Mononuclear cell (primary cell): Measurements from ENCODE around the gene UBXN10. TPM values are rescaled to one million over a fixed set of nuclear protein-coding genes. Genes with fewer than 3 reads are reported as not detected.

Source experiments
- H3K27me3 ChIP-seq: 2 replicates; pipeline ENCODE4 v1.6.0; 2011; ENCODE audit warnings: low read length, control low read depth; ENCODE audit not compliant: insufficient read depth
- H3K4me1 ChIP-seq: 2 replicates; pipeline ENCODE4 v1.5.1; 2011; ENCODE audit warnings: mild to moderate bottlenecking, low read length, control low read depth; ENCODE audit not compliant: insufficient read depth
- H3K4me3 ChIP-seq: 2 replicates; pipeline ENCODE4 v1.5.1; 2011; ENCODE audit warnings: mild to moderate bottlenecking, low read length, moderate library complexity
- H3K9me3 ChIP-seq: 2 replicates; pipeline ENCODE4 v1.5.1; 2011; ENCODE audit warnings: low read depth, mild to moderate bottlenecking, control low read depth, low read length
- total RNA-seq: library from RNA; depleted of rRNA; stranded (reverse); fragments of >200 nt; gene quantifications from one replicate; pipeline ENCODE4 v1.2.3, GENCODE V29; 2012

The UBXN10 gene
- total RNA-seq, 1 donor = 0.52 TPM

DNA sequence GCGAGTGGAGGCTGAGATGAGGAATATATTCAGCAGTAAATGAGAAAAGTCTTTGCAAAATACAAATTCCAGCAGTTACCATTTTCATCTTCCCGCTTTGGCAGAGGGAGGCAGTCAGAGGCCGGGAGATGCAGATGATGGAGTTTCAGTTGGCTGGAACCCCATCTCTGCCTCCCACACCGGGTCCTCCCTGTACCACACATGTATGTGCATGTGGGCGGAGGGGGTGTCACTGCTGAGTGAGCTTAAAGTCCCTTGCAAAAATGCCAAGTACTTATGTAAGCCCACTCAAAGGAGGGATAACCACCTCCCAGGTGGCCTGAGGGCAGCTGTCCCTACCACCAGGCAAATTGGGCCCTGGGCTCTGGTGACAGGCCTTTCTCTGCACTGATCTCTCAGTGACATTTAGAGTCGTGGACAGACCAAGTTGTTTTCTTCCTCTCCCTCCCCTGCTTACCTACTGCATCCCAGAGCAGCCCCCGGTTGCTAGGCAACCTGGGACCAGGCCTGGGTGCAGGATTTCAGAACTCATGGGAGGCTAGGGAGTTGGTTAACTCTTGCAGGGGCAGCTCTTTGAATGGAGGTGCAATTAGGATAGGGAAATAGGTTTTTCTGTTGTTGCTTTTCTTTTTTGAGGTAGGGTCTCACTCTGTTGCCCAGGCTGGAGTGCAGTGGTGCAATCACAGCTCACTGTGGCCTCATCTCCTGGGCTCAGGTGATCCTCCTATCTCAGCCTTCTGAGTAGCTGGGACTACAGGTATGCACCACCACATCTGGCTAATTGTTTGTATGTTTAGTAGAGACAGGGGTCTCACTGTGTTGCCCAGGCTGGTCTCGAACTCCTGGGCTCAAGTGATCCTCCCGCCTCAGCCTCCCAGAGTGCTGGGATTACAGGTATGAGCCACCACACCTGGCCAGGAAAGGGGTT is 17.1 kb upstream of the UBXN10 start:
- Histone ChIP-seq H3K4me3 (no peak overlapping the region), H3K9me3 (no peaks in the 10 kb centered on the region), H3K27me3 (no peaks in the 10 kb centered on the region), H3K4me1 (peaks cover 9% of the 10 kb centered on the region)

DNA sequence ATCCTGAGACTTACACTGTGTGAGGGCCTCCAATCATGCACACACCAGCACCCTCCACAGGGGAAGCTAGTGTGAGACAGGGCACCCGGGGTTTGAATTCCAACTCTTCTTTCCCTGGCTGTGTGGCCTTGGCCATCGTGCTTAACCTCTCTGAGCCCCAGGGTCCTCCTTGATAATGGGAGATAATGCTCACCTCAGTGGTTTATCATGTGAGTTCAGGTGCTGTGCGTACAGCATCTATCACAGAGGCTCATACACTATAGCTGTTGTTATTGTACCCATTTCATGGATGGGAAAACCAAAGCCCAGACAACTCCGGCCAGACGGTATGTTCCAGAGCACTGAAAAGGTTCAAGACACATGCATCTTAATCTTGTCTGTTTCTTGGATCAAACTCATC is 16.0 kb upstream of the UBXN10 start:
- H3K9me3 ChIP-seq = no peaks in the 10 kb centered on the region
- H3K27me3 ChIP-seq = no peaks in the 10 kb centered on the region
- H3K4me3 ChIP-seq = no peak overlapping the region
- H3K4me1 ChIP-seq = peaks cover 9% of the 10 kb centered on the region

GRCh38 chr1:20172033-20172590 is 13.8 kb upstream of the UBXN10 start:
- no peak overlapping the region for H3K4me3 ChIP-seq
- H3K4me1 ChIP-seq = peaks cover 9% of the 10 kb centered on the region

DNA sequence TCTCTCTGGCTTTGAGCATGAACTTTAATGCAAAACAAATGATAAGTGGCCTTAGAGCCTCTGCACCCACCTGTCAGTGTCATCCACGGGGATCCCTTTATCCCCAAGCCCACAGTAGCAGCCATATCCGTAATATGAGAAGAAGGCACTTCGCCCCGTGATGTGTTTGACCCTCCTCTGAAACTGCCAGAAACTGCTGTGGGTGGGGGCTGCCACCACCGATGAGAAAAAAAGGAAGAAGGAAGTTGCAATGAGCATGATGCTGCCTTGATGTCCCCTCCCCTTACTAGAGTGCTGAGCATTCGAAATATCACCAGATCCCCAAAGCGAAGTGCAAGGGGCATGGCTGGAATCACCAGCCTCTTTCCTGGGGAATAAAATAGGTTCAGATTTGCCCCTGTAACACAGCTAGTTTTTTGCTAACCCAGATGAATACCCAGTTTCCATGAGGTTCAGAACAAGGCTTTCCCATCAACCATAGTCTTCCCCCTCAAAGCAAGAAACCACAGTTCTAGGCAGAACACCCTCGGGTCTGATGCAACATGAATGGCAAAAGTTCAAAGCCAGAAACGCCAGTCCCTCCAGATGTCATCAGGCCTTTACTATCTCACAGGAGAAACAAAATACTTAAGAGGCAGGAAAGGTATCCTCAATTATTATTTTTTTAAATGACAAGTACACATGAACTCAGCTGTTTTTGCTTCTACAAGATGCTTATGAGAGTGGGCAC is 10.8 kb upstream of the UBXN10 start:
- Histone ChIP-seq H3K4me3 (no peak overlapping the region), H3K4me1 (peaks cover 9% of the 10 kb centered on the region), H3K9me3 (peaks cover 9% of the 10 kb centered on the region), H3K27me3 (no peaks in the 10 kb centered on the region)

More at GRCh38 chr1:20172033-20172590, 13.8 kb upstream of the UBXN10 start:
- H3K9me3 ChIP-seq = no peaks in the 10 kb centered on the region
- no peaks in the 10 kb centered on the region for H3K27me3 ChIP-seq

DNA sequence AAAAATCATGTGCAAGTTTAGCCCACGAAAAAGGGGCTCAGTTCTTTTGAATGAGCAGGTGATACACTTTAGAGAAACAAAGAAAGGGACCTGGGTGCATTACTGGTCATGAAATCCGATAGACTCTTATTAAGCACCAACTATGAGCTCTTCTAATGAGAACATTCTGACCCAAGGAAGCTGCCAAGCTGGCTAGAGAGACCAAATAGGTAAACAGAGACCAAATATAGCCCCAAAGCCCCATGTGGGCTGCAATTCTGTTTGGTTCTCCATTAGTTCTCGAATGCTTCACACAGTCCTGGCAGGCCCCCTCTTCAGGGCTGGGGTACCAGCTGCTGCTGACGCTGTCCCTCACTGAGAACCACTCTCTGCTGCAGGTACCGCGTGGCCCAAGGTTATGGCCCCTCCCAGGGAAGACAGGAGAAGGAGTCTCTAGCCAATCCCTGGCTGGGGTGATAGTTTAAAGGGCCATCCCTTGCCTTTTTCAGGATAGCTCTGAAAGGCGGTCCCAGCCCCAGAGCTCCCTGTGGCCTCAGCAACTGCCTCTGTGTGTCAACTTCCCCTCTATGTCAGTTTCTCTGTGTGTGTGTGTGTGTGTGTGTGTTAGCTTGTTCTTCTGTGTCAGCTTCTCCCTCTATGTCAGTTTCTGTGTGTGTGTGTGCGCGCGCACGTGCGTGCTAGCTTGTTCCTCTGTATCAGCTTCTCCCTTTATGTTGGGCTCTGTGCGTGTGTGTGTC is 7.1 kb upstream of the UBXN10 start:
- H3K9me3 ChIP-seq = peaks cover 9% of the 10 kb centered on the region
- H3K4me1 ChIP-seq = no peaks in the 10 kb centered on the region
- H3K4me3 ChIP-seq = no peak overlapping the region
- H3K27me3 ChIP-seq = no peaks in the 10 kb centered on the region

DNA sequence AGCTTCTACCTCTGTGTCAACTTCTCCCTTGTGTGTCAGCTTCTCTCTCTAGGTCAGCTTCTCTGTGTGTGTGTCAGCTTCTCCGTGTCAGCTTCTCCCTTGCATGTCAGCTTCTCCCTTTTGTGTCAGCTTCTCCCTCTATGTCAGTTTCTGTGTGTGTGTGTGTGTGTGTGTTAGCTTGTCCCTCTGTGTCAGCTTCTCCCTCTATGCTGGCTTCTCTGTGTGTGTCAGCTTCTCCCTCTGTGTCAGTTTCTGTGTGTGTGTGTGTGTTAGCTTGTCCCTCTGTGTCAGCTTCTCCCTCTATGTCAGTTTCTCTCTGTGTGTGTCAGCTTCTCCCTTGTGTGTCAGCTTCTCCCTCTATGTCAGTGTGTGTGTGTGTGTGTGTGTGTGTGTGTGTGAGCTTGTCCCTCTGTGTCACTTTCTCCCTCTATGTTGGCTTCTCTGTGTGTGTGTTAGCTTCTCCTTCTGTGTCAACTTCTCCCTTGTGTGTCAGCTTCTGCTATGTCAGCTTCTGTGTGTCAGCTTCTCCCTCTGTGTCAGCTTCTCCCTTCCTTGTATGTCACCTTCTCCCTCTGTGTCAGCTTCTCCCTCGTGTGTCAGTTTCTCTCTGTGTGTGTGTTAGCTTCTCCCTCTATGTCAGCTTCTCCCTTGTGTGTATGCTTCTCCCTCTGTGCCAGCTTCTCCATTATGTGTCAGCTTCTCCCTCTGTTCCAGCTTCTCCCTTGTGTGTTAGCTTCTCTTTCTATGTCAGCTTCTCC is 6.3 kb upstream of the UBXN10 start:
- H3K27me3 ChIP-seq = no peaks in the 10 kb centered on the region
- H3K9me3 ChIP-seq = peaks cover 9% of the 10 kb centered on the region
- no peak overlapping the region for H3K4me3 ChIP-seq
- H3K4me1 ChIP-seq = peaks cover under 1% of the 10 kb centered on the region

- Histone ChIP-seq H3K9me3 (peaks cover 9% of the 10 kb centered on the region), H3K4me1 (peaks cover 8% of the 10 kb centered on the region), H3K27me3 (no peaks in the 10 kb centered on the region), H3K4me3 (no peak overlapping the region)
Observed at GRCh38 chr1:20180129-20180843, 5.6 kb upstream of the UBXN10 start.

DNA sequence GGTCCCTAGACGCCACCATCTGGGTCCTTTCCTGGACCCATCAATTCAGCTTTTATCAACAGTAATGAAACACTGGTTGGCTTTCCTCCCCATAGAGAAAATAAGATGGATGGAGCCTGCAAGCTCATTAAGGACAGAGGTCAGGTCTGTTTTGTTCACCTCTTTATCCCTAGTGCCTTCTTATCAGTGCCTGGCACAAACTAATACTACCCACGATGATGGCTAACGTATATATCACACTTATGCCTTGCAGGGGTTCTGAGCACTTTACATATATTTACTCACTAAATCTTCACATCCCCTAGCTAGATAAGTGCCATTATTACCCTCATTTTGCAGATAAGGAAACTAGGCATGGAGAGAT is 5.1 kb upstream of the UBXN10 start:
- H3K4me3 ChIP-seq = no peak overlapping the region
- H3K4me1 ChIP-seq = peaks cover 13% of the 10 kb centered on the region
- no peaks in the 10 kb centered on the region for H3K27me3 ChIP-seq
- H3K9me3 ChIP-seq = peaks cover 9% of the 10 kb centered on the region

GRCh38 chr1:20182415-20182814 is 3.5 kb upstream of the UBXN10 start:
- H3K4me3 ChIP-seq = no peak overlapping the region
- peaks cover 26% of the 10 kb centered on the region for H3K4me1 ChIP-seq
- peaks cover 9% of the 10 kb centered on the region for H3K9me3 ChIP-seq
- peaks cover 3% of the 10 kb centered on the region for H3K27me3 ChIP-seq

DNA sequence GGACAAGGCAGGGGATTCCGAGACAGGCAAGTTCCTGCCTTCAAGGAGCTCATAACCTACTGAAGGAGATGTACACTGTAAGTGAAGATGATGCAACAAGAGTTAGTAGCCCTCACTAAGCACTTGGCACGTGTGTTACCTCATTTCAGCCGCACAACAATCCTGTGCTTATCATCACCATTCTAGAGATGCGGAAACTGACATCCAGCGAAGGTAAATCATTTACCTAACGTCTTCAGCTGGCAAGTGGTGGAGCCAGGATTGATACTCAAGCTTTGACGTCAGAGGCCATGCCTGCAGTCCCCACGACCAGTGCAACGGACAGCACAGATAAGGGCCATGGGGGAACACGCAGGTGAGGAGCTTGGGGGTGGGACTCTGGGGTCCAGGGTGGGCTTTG is 2.9 kb upstream of the UBXN10 start:
- peaks cover 31% of the 10 kb centered on the region for H3K4me1 ChIP-seq
- H3K4me3 ChIP-seq = no peak overlapping the region
- H3K27me3 ChIP-seq = peaks cover 3% of the 10 kb centered on the region
- H3K9me3 ChIP-seq = peaks cover 9% of the 10 kb centered on the region

- H3K9me3 ChIP-seq = peaks cover 9% of the 10 kb centered on the region
- H3K27me3 ChIP-seq = peaks cover 9% of the 10 kb centered on the region
- H3K4me1 ChIP-seq = peaks cover 37% of the 10 kb centered on the region
- no peak overlapping the region for H3K4me3 ChIP-seq
Observed at GRCh38 chr1:20183616-20184271, 2.2 kb upstream of the UBXN10 start.

DNA sequence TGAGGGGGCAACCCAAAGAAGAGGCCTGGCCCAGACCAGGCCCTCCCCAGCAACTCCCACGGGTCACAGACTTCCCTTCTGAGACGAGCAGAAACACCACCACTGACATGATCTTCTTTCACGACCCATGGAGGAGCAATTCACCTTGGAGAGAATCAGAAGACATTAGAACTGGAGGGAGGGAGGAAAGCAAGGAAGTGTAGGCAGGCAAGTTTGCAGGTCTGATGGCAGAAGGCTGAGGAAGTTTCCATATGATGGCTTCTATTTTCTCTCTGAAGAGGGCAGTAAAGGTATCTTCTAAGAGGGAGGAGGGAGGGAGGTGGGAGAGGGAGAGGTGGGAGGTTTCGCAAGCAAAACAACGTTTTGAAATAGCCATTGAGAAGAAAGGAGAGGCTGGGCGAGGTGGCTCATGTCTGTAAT is 1.4 kb upstream of the UBXN10 start:
- H3K9me3 ChIP-seq = peaks cover 6% of the 10 kb centered on the region
- no peak overlapping the region for H3K4me3 ChIP-seq
- peaks cover 37% of the 10 kb centered on the region for H3K4me1 ChIP-seq
- H3K27me3 ChIP-seq = peaks cover 10% of the 10 kb centered on the region

DNA sequence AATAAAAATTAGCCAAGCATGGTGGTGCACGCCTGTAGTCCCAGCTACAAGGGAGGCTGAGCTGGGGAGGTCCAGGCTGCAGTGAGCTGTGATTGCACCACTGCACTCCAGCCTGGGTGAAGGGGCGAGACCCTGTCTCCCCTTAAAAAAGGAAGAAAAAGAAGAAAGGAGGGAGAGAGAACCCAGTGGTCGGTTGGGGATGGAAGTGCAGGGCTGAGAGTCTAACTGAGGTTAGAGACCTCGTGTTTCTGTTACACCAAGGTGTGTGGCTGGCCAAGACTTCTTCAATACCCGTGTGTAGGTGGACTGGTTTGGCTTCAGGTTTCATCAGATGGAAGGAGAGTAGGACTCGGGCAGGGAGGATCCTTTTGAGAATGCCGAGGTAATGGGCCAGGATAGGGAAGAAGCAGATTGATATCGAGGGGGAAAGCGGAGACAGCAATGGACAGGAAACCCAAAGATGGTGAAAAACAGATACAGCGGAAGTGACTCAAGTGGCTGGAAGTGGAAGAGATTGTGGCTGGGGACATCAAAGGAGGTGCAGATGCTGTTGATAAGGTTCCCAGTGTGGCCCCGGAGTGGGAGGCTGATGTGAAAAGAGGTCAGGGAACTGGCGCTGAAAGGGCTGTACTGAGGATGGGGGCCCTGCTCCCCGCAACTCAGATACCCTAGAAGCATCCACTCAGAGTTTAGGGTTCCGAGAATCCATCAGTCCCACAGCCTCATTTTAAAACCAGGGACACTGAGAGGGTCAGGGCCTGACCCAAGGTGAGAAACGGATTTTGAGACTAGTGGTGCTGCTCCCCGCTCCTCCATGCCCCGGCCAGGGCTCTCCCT is 681 bp upstream of the UBXN10 start:
- no peak overlapping the region for H3K4me3 ChIP-seq
- H3K27me3 ChIP-seq = peaks cover 10% of the 10 kb centered on the region
- no peaks in the 10 kb centered on the region for H3K9me3 ChIP-seq
- peaks cover 37% of the 10 kb centered on the region for H3K4me1 ChIP-seq
